A549 (cell line): ENCODE data around the gene ST6GALNAC5. TPM values are rescaled to one million over a fixed set of nuclear protein-coding genes. Genes with fewer than 3 reads are reported as not detected.
"Not testable (repeated sequence)": the region's sequence is repeated elsewhere in the genome, so short reads cannot be mapped to it uniquely, and the experiment has no call there.

Source experiments
- ATAC-seq, 2 experiments: fragments of 200-7000 bp in 1 of 2; fragments of >200 bp in 1 of 2; cut with Nextera tagmentation in 1 of 2; cut with Tn5 transposase in 1 of 2; 3 replicates each; pipeline versions ENCODE4 v1.8.0 to v1.9.1; 2018 to 2020; ENCODE audit warnings: mild to moderate bottlenecking in 1 of 2, moderate library complexity in 1 of 2
- CTCF ChIA-PET: fragments of 300-600 bp; sonication (Branson Sonifier 250); formaldehyde crosslinking; extraction: SDS; loops from one replicate; lab custom pipeline; 2021; ENCODE audit warnings: antibody characterized with exemption, inconsistent platforms; lab: Yijun Ruan, JAX
- POLR2A ChIA-PET: fragments of 350-600 bp; formaldehyde crosslinking; extraction: SDS; loops from one replicate; lab custom pipeline; 2021; ENCODE audit warnings: antibody characterized with exemption, inconsistent platforms; lab: Yijun Ruan, JAX
- DNase-seq, 2 experiments: peaks; one replicate each; pipeline versions ENCODE4 v3.0.0 to v3.0.0-alpha.2; 2011 to 2016; ENCODE audit warnings: low read depth in 1 of 2, low spot score in 1 of 2
- FAIRE-seq: peaks from 2 replicates; lab custom pipeline; 2011; peaks lifted over from hg19 to GRCh38; lab: Jason Lieb, UNC
- H3K27ac ChIP-seq, 2 experiments: fragments of >200 bp; sonication (Bioruptor Twin); formaldehyde crosslinking; 3 replicates each; pipeline ENCODE4 v1.5.1; 2016 to 2017
- H3K4me1 ChIP-seq: fragments of >200 bp; sonication (Bioruptor Twin); formaldehyde crosslinking; 3 replicates; pipeline ENCODE4 v1.6.1; 2016
- H3K4me2 ChIP-seq: fragments of >200 bp; sonication (Bioruptor Twin); formaldehyde crosslinking; 3 replicates; pipeline ENCODE4 v1.6.1; 2016
- H3K4me3 ChIP-seq: fragments of >200 bp; sonication (Bioruptor Twin); formaldehyde crosslinking; 3 replicates; pipeline ENCODE4 v1.5.1; 2016
- H3K9me3 ChIP-seq: fragments of >200 bp; sonication (Bioruptor Twin); formaldehyde crosslinking; 3 replicates; pipeline ENCODE4 v1.6.1; 2016
- ATOH8 ChIP-seq: fragments of 250-450 bp; sonication (Bioruptor Pico); IDR thresholded peaks from 2 replicates; pipeline ENCODE4 v1.5.0; 2020; ENCODE audit warnings: low read depth, mild to moderate bottlenecking, moderate library complexity
- CBX2 ChIP-seq: fragments of 200-600 bp; sonication (generic); IDR thresholded peaks from 2 replicates; pipeline ENCODE4 v1.6.1; 2016; ENCODE audit warnings: low read depth, mild to moderate bottlenecking, borderline replicate concordance
- CHD2 ChIP-seq: fragments of 150-350 bp; IDR thresholded peaks from 2 replicates; pipeline ENCODE4 v1.6.1; 2014; ENCODE audit warnings: low read length; ENCODE audit not compliant: partially characterized antibody
- CHD4 ChIP-seq: fragments of 200-600 bp; sonication (generic); IDR thresholded peaks from 2 replicates; pipeline ENCODE4 v1.6.1; 2016; ENCODE audit warnings: antibody characterized with exemption, mild to moderate bottlenecking, borderline replicate concordance
- EHF ChIP-seq: fragments of 250-450 bp; sonication (Bioruptor Pico); IDR thresholded peaks from 2 replicates; pipeline ENCODE4 v1.5.0; 2020; ENCODE audit warnings: mild to moderate bottlenecking
- EHMT2 ChIP-seq: fragments of 200-600 bp; sonication (generic); IDR thresholded peaks from 2 replicates; pipeline ENCODE4 v1.6.1; 2016; ENCODE audit warnings: antibody characterized with exemption, low read depth, mild to moderate bottlenecking, moderate library complexity
- ELK1 ChIP-seq: fragments of 150-350 bp; IDR thresholded peaks from 2 replicates; pipeline ENCODE4 v1.6.1; 2014; ENCODE audit warnings: low read depth, mild to moderate bottlenecking, low read length
- FOXS1 ChIP-seq: fragments of 250-450 bp; sonication (Bioruptor Pico); IDR thresholded peaks from 2 replicates; pipeline ENCODE4 v1.5.0; 2020; ENCODE audit warnings: mild to moderate bottlenecking, moderate library complexity
- HDAC2 ChIP-seq: fragments of 200-600 bp; sonication (generic); IDR thresholded peaks from 2 replicates; pipeline ENCODE4 v1.6.1; 2016
- HEYL ChIP-seq: fragments of 250-450 bp; sonication (Bioruptor Pico); IDR thresholded peaks from 2 replicates; pipeline ENCODE4 v1.8.0; 2021; ENCODE audit warnings: mild to moderate bottlenecking, moderate library complexity
- HOXA7 ChIP-seq: fragments of 250-450 bp; sonication (Bioruptor Pico); IDR thresholded peaks from 2 replicates; pipeline ENCODE4 v1.5.0; 2020; ENCODE audit warnings: mild to moderate bottlenecking, moderate library complexity
- HOXB5 ChIP-seq: fragments of 250-450 bp; sonication (Bioruptor Pico); IDR thresholded peaks from 2 replicates; pipeline ENCODE4 v1.5.0; 2020; ENCODE audit warnings: mild to moderate bottlenecking, moderate library complexity
- JUN ChIP-seq, 2 experiments: fragments of >200 bp; sonication (Bioruptor Twin); formaldehyde crosslinking; IDR thresholded peaks; 2 replicates in 1 of 2; 3 replicates in 1 of 2; pipeline ENCODE4 v1.6.1; 2016 to 2017
- KDM1A ChIP-seq: fragments of 200-600 bp; sonication (generic); IDR thresholded peaks from 2 replicates; pipeline ENCODE4 v1.6.1; 2016; ENCODE audit warnings: low read depth, mild to moderate bottlenecking
- KDM5A ChIP-seq: fragments of 200-600 bp; sonication (generic); IDR thresholded peaks from 2 replicates; pipeline ENCODE4 v1.6.1; 2016; ENCODE audit warnings: antibody characterized with exemption, mild to moderate bottlenecking
- POLR2AphosphoS2 ChIP-seq: conservative IDR thresholded peaks from 2 replicates; pipeline ENCODE4 v1.6.1; 2012; ENCODE audit warnings: low read length, improper control_type of control experiment, inconsistent platforms
- RARB ChIP-seq: fragments of 250-450 bp; sonication (Bioruptor Pico); IDR thresholded peaks from 2 replicates; pipeline ENCODE4 v1.8.0; 2021; ENCODE audit warnings: mild to moderate bottlenecking, moderate library complexity
- RFX5 ChIP-seq: fragments of 450-650 bp; IDR thresholded peaks from 2 replicates; pipeline ENCODE4 v1.7.1; 2014; ENCODE audit warnings: antibody characterized with exemption, mild to moderate bottlenecking, moderate library complexity
- SREBF2 ChIP-seq: fragments of 450-650 bp; IDR thresholded peaks from 2 replicates; pipeline ENCODE4 v1.6.1; 2014; ENCODE audit warnings: mild to moderate bottlenecking, moderate library complexity
- TFCP2L1 ChIP-seq: fragments of 250-450 bp; sonication (Bioruptor Pico); IDR thresholded peaks from 2 replicates; pipeline ENCODE4 v1.5.0; 2021; ENCODE audit warnings: mild to moderate bottlenecking
- TP53 ChIP-seq: fragments of 250-450 bp; sonication (Bioruptor Pico); IDR thresholded peaks from 2 replicates; pipeline ENCODE4 v1.5.0; 2021; ENCODE audit warnings: mild to moderate bottlenecking, moderate library complexity
- ZC3H11A ChIP-seq: fragments of 450-650 bp; IDR thresholded peaks from 2 replicates; pipeline ENCODE4 v1.6.1; 2014; ENCODE audit warnings: antibody characterized with exemption, mild to moderate bottlenecking
- ZNF302 ChIP-seq: fragments of 250-450 bp; sonication (Bioruptor Pico); IDR thresholded peaks from 2 replicates; pipeline ENCODE4 v1.9.0; 2021; ENCODE audit warnings: inconsistent platforms, mild to moderate bottlenecking, moderate library complexity
- WGBS: methylation state at CpG from one replicate; pipeline ENCODE4 v1.1.6; 2017; ENCODE audit errors: missing lambda C conversion rate; 5-methylcytosine and 5-hydroxymethylcytosine counted together
- polyA plus RNA-seq, 4 experiments: library from polyadenylated mRNA; depleted of rRNA in 3 of 4; stranded (reverse); fragments of >200 nt; fragmentation: RNase III in 1 of 4; extraction: RNeasy Plus Mini Kit Qiagen cat#74134 plus additional on column Dnase treatment in 1 of 4; gene quantifications; 2 replicates in 3 of 4; 3 replicates in 1 of 4; pipeline ENCODE4 v1.2.3, GENCODE V29; 2011 to 2017
- TF ChIP-seq, protein P1 (sequence below): fragments of 200-600 bp; sonication (generic); IDR thresholded peaks from 2 replicates; pipeline ENCODE4 v1.6.1; 2016; ENCODE audit warnings: antibody characterized with exemption, mild to moderate bottlenecking, moderate library complexity
- TF ChIP-seq, protein P2 (sequence below): IDR thresholded peaks from 2 replicates; pipeline ENCODE4 v1.6.1; 2012; ENCODE audit warnings: low read depth, borderline replicate concordance
- TF ChIP-seq, protein P3 (sequence below): fragments of >200 bp; sonication (Bioruptor Twin); formaldehyde crosslinking; IDR thresholded peaks from 3 replicates; pipeline ENCODE4 v1.5.1; 2016
- TF ChIP-seq, protein P4 (sequence below): fragments of >200 bp; sonication (Bioruptor Twin); formaldehyde crosslinking; IDR thresholded peaks from 2 replicates; pipeline ENCODE4 v1.6.1; 2016

ST6GALNAC5 gene
- polyA plus RNA-seq, 2 of the 4 experiments (the other 2 are of a cell fraction): not detected

DNA sequence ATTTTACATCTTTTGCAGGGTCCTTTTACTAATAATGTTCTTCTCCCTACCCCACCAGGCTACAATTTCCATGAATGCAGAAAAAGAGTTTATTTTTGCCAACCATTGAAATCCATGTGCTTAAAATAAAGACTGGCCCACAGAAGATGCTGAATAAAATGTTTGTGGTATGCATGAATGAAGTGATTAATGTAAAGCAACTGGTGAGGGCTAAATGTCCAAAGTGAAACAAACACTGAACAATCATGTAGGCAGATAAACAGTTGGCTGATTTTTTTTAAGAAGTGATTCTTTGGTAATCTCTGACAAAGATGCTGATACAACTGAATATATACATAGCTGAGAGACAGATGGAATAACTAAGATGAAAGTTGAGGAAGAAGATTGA lies 94.5 kb downstream of the ST6GALNAC5 start:
- ChIA-PET CTCF (no interaction called here), POLR2A (no interaction called here)
- Histone ChIP-seq H3K4me3 (no peak overlapping the region), H3K9me3 (no peaks in the 10 kb centered on the region), H3K4me1 (no peaks in the 10 kb centered on the region), H3K4me2 (no peak overlapping the region), H3K27ac (no peak overlapping the region)
- FAIRE-seq (no peak), DNase-seq (no peak), ATAC-seq (no peak)
- TF ChIP-seq, protein P1, sequence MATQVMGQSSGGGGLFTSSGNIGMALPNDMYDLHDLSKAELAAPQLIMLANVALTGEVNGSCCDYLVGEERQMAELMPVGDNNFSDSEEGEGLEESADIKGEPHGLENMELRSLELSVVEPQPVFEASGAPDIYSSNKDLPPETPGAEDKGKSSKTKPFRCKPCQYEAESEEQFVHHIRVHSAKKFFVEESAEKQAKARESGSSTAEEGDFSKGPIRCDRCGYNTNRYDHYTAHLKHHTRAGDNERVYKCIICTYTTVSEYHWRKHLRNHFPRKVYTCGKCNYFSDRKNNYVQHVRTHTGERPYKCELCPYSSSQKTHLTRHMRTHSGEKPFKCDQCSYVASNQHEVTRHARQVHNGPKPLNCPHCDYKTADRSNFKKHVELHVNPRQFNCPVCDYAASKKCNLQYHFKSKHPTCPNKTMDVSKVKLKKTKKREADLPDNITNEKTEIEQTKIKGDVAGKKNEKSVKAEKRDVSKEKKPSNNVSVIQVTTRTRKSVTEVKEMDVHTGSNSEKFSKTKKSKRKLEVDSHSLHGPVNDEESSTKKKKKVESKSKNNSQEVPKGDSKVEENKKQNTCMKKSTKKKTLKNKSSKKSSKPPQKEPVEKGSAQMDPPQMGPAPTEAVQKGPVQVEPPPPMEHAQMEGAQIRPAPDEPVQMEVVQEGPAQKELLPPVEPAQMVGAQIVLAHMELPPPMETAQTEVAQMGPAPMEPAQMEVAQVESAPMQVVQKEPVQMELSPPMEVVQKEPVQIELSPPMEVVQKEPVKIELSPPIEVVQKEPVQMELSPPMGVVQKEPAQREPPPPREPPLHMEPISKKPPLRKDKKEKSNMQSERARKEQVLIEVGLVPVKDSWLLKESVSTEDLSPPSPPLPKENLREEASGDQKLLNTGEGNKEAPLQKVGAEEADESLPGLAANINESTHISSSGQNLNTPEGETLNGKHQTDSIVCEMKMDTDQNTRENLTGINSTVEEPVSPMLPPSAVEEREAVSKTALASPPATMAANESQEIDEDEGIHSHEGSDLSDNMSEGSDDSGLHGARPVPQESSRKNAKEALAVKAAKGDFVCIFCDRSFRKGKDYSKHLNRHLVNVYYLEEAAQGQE: no peak
- TF ChIP-seq, protein P2, sequence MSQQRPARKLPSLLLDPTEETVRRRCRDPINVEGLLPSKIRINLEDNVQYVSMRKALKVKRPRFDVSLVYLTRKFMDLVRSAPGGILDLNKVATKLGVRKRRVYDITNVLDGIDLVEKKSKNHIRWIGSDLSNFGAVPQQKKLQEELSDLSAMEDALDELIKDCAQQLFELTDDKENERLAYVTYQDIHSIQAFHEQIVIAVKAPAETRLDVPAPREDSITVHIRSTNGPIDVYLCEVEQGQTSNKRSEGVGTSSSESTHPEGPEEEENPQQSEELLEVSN: no peak
- TF ChIP-seq KDM1A (no peak), ZNF302 (CRISPR knock-in tag) (no peak), TP53 (CRISPR knock-in tag) (no peak), JUN (IDR thresholded peaks at IDR 0.05) (no peak), CHD2 (no peak), HDAC2 (no peak), CHD4 (no peak), ZC3H11A (no peak), FOXS1 (CRISPR knock-in tag) (no peak)
- TF ChIP-seq, protein P3, sequence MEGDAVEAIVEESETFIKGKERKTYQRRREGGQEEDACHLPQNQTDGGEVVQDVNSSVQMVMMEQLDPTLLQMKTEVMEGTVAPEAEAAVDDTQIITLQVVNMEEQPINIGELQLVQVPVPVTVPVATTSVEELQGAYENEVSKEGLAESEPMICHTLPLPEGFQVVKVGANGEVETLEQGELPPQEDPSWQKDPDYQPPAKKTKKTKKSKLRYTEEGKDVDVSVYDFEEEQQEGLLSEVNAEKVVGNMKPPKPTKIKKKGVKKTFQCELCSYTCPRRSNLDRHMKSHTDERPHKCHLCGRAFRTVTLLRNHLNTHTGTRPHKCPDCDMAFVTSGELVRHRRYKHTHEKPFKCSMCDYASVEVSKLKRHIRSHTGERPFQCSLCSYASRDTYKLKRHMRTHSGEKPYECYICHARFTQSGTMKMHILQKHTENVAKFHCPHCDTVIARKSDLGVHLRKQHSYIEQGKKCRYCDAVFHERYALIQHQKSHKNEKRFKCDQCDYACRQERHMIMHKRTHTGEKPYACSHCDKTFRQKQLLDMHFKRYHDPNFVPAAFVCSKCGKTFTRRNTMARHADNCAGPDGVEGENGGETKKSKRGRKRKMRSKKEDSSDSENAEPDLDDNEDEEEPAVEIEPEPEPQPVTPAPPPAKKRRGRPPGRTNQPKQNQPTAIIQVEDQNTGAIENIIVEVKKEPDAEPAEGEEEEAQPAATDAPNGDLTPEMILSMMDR: no peak

GRCh38 chr1:76981267-76981666 lies 114.0 kb downstream of the ST6GALNAC5 start:
- FAIRE-seq, CTCF ChIA-PET, H3K4me1 ChIP-seq, POLR2A ChIA-PET, DNase-seq, H3K9me3 ChIP-seq, H3K4me3 ChIP-seq, ATAC-seq, H3K4me2 ChIP-seq, H3K27ac ChIP-seq: not testable (repeated sequence)
- WGBS: 0% methylated on average over 2 of the region's 3 CpGs

DNA sequence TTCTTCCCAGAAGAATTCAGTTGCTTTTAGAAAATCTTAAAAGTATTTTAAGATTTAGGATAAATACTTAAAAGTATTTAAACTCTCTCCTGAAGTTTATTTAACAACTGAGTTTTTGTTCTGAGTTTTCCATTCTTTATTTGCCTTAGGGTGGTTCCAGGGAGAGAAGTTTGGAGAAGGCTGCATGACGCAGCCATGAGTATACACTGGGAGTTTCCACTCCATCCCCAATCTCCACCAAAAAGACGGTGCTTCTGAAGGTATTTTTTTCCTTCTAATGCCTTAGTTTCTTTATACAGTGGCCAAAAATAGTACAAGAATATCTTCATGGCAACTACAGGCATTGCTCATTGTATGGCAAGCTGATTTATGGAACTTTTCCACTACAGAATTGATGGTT lies 122.7 kb downstream of the ST6GALNAC5 start:
- no peaks in the 10 kb centered on the region for H3K4me1 ChIP-seq
- no peaks in the 10 kb centered on the region for H3K9me3 ChIP-seq
- ATAC-seq (no peak), FAIRE-seq (no peak), DNase-seq (no peak)
- CTCF ChIA-PET: no interaction called here
- H3K4me2 ChIP-seq: no peak overlapping the region
- POLR2A ChIA-PET: no interaction called here
- 38% methylated on average over 2 of the region's 2 CpGs for WGBS
- no peak overlapping the region for H3K27ac ChIP-seq
- no peak overlapping the region for H3K4me3 ChIP-seq
- no peak for TF ChIP-seq TFCP2L1 (CRISPR knock-in tag)
- TF ChIP-seq HOXA7 (CRISPR knock-in tag): no peak
- no peak for TF ChIP-seq KDM1A
- TF ChIP-seq CBX2: no peak
- no peak for TF ChIP-seq TP53 (CRISPR knock-in tag)
- no peak for TF ChIP-seq EHF (CRISPR knock-in tag)
- no peak for TF ChIP-seq ELK1
- TF ChIP-seq RARB: no peak
- no peak for TF ChIP-seq RFX5
- TF ChIP-seq, protein P4, sequence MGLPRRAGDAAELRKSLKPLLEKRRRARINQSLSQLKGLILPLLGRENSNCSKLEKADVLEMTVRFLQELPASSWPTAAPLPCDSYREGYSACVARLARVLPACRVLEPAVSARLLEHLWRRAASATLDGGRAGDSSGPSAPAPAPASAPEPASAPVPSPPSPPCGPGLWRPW: no peak
- TF ChIP-seq SREBF2: no peak
- TF ChIP-seq HEYL (CRISPR knock-in tag): no peak
- no peak for TF ChIP-seq ATOH8 (CRISPR knock-in tag)
- TF ChIP-seq CHD2: no peak
- no peak for TF ChIP-seq EHMT2
- no peak for TF ChIP-seq JUN (IDR thresholded peaks at IDR 0.05)
- TF ChIP-seq POLR2AphosphoS2: no peak
- no peak for TF ChIP-seq HOXB5 (CRISPR knock-in tag)
- no peak for TF ChIP-seq KDM5A
